ENCODE measurements around the gene PPP1R16B.

Gene PPP1R16B

DNA sequence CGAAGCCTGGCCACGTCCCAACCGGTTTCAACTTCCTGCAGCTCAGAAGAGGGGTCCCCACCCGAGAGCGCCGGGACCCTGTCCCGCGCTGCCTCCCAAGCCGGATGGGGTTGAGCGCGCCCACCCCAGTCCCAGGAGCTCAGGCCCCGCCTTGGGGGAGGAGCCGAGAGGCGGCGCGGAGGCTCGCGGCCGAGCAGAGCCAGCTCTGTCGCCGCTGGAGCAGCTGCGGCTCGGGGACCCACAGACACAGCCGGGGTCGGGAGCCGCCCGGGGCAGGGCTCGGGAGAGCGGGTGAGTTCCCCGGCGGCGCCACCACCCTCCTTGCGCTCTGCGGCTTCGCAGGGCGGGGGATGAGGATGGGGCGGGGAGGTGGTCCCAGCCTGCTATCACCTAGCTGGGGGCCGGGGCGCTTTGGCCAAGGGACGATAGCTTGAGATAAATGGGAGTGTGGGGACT lies at the start of gene PPP1R16B:
TSS of gene PPP1R16B (plus strand) at position 196 of the 456 bp plus-strand sequence. CDS start 30,229 bp downstream, outside the sequence.
- peak; percentile 77 for DNase-seq

DNA sequence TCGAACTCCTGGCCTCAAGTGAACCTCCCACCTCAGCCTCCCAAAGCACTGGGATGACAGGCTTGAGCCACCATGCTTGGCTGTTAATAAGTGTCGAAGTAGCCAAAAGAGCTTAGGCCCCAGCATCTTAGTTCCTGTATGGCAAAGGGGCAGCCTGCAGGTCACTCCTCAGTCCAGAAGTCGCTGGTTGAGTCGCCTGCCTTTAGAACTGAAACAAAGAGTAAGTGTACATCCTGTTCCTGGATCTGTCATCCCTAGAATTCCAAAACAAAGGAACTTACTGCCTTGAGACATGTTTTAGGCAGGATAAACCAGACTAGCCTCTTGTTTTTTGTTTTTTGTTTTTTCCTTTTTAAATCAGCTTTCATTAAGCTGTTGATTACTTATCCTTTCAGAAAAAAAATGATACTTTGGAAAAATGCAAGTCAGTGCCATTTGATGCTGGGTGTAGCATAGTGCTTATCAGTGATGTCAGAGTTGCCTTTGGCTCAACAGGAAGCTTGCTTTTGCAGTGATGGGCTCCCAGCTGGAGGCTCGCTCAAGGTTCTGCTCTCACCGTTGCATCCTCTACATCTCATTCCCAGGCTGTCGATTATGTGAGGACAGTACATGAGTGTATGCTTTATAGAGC lies 48.2 kb upstream of the PPP1R16B start:
- DNase-seq = no peak

DNA sequence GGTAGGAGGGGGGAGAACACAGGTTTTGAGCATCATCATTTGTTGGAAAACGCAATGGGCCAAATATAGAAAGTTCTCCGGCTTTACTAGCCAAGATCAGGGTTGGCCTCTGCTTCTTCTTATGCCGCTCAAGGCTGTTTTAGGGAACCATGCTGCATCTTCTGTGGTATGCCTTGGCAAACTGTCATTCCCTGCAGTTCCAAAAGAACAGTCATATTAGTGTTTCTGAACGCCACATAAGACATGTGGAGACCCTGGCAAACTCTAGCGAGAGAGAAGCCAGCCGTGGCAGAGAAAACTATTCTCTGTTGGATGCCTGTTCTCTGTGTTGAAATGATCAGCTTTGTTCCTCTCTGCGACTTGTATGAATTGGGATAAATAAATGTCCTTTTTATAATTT lies 46.4 kb upstream of the PPP1R16B start:
- DNase-seq = no peak

DNA sequence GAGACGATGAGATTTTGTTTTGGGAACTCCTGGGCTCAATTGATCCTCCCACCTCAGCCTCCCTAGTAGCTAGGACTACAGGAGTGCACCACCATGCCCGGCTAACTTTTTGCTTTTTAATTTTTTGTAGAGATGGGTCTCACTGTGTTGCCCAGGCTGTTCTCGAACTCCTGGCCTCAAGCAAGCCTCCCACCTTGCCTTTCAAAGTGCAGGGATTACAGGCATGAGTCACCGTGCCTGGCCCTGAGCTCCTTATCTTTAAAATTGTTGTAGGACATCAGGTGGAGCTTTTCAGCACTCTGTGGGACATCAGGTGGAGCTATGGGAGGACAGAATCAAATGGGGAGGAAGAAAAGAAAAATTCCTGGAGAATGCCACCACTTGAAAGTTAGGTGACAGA lies 44.5 kb upstream of the PPP1R16B start:
- no peak for DNase-seq

DNA sequence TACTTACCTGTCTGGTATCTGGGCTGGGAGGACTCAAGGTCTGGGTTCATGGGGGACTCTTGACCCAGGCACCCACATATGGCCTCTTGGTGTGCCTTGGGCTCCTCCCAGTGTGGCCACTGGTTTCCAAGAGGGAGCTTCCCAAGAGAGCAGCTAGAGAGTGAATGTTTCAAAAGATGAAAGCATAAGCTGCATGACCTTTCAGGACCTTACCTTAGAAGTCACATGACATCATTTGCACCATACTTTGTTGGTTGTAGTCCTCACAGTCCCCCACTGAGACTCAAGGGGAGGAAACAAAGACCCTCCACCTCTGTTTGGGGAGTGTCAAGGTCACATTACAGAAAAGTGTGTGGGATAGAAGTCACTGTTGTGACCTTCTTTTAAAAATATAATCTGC lies 43.3 kb upstream of the PPP1R16B start:
- DNase-seq = no peak

DNA sequence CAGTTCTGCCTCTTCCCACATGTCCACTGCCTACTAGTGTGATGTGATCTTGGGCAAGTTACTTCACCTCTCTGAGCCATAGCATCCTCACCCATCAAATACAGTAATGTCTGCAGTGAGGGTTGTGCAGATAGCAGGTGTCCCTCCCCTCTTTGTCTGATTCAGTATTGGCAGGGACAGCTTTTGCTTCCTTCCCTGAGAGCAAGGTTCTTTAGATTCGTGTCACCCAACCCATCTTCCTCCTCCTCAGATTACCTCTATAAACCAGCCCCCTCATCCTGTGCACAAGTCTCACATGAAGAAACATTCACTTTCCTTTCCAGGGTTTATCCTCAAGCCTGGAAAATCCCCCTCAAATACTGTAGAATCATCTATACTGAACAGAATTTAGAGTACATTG lies 41.9 kb upstream of the PPP1R16B start:
- no peak for DNase-seq

DNA sequence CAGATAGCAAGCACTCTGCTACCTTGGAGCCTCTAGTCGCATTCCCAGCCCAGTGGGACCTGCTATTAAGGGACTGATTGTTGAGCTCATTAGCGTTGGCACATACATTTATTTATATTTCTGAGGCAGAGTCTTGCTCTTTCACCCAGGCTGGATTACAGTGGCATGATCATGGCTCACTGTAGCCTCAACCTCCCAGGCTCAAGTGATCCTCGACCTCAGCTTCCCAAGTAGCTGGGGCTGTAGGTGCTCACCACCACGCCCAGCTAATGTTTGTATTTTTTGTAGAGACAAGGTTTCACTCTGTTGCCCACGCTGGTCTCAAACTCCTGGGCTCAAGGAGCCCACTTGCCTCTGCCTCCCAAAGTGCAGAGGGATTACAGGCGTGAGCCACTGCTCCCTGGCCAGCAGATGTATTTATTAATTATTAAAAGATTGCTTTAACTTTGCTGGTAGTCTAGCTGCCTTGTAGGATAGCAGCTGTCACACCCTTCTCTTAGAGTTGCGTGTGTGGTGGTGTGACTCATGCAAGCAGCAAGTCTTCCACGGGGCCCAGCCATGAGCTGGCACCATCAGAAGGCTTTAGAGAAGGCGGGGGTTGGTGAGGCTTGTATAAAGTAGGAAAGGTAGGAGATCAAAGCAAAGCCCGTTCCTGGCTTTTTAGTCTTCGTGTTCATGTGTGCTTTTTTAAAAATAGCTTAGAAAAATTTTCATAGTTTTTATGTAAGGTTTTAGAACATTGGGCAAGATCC lies 40.8 kb upstream of the PPP1R16B start:
- peak; percentile 47 for DNase-seq

DNA sequence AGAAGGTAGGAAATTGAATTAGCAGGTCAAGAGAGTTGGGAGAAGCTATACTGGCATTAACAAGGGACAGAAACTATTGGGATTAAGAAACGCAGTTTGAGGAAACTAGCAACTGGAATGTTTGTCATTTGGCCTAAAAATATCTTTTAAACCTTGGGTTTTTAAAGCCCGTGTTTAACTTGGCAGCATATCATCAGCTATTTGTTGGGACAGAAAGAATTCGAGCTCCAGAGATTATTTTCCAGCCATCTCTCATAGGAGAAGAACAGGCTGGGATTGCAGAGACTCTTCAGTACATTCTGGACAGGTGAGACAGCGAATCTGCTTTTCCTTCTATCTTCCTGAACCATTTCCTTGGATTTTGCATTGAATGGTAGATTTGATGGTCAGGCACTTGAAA lies 39.4 kb upstream of the PPP1R16B start:
- DNase-seq = no peak

DNA sequence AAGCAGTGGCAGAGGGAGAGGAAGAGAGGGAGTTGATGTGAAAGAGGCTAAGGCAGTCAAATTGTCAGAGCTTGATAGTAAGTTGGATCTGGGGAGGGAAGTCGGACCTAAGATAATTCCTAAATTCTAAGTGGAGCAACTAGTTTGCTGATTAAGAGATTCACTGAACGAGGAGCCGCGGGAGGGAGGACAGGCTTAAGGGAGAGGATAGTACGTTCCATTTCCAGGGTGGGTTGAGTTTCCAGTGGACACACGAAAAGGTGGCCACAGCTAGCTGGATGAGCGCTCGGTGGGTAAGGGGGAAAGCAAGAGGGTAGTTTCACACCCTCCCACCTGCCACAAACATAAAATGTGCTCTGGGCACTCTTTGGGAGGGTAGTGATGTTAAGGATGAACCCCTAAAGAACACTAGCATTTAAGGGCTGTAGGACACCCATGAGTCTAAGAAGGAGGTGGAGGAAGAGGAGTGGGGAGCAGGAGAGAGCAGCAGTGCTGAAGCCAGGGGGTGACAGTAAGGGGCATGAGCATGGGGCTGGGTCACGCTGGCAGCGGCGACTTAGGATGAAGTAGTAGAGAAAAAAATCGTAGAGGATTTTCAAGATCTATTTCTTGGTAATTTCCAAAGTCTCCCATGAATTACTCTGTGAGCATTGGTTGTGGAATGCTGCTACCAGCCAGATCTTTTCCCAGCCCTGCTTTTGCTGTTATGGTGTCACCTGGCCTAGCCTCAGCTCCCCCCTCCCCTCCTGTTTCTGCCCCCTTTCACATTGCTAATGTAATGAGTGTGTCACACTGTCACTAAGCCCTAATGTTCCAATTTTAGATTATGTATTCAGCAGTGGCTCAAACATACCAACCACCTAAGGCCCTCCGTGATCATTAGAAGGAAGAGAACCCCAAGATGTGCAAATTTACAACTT lies 35.9 kb upstream of the PPP1R16B start:
- DNase-seq = no peak

DNA sequence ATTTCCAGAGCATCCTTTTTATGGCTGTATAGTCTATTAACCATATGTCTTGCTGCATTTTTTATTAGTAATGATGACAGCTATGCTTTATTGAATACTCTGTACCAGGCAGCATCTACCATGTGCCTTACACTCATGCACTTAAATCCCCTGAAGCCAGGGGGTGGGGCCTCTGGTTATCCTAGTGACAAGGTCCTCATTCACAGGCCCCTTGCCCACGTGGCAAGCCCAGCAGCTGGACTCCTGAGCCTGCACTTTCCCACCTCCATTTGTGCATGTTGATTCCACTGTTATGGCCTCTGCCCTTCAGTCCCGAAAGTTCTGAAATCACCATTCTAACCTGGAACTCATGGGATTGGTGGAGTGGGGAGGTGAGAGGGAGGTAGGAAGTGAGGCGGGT lies 35.0 kb upstream of the PPP1R16B start:
- no peak for DNase-seq

DNA sequence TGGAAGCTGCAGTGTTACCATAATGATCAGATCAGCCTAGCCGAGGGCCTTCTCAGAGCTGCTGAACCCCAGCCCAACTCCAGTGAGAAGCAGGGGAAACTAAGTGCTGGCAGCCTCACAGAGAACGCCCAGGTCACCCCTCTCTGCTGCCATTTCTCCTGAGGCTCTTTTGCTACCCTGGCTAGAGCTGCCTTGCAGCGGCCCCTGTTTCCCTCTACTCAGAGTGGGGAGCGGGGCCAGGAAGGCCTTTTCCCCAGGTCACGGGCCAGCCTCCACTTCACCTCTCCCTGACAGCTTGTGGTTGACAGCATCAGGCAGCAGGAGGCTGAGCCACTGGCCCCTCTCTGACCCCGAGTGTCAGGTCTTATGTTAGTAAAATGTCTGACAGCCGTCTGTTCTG lies 34.5 kb upstream of the PPP1R16B start:
- no peak for DNase-seq

DNA sequence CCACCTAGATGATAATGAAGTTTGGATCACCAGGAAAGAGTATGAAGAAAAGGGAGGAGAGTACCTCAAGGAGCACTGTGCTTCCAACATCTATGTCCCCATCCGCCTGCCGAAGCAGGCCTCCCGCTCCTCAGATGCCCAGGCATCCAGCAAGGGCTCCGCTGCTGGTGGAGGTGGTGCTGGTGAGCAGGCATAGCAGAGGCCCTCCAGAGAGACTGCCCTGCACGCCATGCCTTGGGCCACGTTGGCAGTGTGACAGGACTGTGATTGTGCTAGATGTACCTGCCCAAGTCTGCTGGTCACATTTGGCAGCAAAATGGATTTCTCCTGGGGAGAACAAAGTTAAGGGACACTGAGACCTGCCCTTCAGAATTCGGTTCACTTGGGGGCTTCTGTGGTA lies 33.9 kb upstream of the PPP1R16B start:
- no peak for DNase-seq

DNA sequence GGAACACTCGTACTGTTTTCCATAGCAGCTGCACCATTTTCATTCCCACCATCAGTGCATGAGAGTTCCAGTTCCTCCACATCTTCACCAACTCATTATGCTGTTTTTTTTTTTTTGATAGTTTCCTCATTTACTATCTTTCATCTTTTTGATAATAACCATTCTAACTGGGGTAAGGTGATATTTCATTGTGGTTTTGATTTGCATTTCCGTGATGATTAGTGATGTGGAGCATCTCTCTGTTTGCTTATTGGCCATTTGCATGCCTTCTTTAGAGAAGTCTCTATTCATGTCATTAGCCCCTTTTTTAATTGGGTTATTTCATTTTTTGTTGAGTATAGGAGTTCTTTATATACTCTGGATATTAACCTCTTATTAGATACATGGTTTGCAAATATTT lies 31.3 kb upstream of the PPP1R16B start:
- DNase-seq = no peak

DNA sequence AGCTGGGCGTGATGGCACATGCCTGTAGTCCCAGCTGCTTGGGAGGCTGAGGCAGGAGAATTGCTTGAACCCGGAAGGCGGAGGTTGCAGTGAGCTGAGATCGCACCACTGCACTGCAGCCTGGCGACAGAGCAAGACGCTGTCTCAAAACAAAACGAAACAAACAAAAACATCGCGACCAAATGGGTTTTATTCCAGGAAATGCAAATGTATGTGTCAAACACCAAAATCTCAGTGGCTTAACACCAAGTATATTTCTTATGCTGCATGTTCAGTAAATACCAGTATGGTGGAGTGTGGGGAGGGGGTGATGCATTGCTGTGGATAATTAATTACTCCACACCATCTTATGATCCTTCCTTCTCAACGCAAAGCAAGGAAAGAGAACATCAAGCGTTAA lies 29.1 kb upstream of the PPP1R16B start:
- no peak for DNase-seq

DNA sequence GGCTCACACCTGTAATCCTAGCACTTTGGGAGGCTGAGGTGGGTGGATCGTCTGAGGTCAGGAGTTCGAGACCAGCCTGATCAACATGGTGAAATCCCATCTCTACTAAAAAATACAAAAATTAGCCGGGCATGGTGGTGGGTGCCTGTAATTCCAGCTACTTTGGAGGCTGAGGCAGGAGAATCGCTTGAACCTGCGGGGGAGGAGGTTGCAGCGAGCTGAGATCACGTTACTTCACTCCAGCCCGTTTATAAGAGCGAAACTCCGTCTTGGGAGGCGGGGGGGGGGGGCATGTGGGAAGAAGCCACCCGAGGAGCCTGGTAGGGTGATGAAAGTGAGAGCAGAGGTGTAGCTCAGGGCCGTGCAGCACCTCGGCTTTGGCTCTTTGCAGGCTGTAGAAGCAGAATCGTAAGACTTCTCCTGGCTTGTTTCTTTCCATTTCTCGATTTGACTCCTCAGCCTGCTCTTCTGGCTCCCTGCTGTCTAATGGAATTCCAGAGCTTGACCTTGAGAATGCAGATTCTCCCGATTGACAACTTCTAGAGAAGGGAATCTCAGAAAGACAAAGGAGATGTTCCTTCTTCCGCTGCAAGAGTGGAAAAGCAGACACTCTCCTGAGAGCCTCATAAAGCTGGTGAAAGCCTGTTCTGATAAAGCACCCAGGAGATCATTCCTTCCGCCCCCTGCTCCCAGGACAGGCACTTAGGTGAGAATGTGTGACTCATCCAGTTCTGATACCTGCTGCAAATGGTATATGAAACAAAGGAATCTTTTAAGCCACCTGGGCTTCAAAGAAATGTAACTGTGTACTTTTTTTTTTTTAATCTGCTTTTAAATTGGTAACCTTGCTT lies 26.0 kb upstream of the PPP1R16B start:
- DNase-seq = no peak

DNA sequence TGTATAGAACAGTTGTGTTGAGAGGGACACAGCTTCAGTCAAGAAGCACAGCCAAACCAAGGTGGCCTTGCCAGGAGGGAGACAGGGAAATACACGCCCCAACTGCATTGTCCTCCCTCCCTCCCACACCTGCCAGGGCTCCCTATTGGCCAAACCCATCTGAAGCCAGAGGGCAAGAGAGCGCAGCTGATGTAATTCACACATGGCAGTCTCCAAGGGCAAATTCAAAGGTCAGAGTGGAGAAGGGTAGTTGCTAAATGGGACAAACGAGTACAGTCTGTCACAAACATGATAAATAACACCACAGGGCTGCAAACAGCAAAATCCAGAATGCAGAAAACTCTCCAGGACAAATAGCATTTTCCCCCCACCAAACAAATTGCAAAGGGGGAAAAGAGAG lies 23.2 kb upstream of the PPP1R16B start:
- no peak for DNase-seq

DNA sequence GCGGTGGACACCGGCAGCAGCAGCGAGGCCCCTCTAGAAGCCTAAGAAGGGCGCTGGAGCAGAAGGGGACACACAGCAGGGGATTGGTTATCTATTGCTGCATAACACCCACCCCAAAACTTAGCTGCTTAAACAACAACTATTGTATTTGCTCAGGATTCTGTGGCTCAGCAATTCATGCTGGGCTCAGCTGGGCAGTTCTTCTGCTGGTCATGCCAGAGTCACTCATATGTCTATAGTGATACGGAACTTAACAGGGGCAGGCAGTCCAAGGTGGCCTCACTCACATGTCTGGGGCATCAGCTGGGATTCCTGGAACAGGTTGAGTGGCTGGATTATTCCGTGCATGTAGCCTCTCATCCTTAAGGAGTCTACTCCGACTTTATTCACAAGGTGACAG lies 17.6 kb upstream of the PPP1R16B start:
- DNase-seq = no peak

DNA sequence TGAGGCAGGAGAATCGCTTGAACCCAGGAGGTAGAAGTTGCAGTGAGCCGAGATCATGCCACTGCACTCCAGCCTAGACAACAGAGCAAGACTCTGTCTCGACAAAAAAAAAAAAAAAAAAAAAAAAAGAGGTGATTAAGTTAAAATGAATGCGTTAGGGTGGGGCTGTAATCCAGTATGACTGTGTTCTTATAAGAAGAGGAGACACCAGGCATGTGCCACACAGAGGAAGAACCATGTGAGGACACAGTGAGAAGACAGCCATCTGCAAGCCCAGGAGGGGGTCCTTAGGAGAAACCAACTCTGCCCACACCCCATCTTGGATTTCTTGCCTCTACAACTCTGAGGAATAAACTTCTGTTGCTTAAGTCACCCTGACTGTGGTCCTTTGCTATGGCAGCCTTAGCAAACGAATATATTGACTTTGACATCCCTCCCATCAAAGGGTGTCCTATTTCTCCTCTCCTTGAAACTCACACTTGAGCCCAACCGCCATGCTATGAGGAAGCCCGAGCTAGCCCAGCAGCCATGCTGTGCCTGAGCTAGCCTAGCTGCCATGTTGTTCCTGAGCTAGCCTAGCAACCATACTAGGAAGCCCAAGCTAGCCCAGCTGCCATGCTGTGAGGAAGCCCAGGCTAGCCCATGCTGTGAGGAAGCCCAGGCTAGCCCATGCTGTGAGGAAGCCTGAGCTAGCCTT lies 15.8 kb upstream of the PPP1R16B start:
- DNase-seq = no peak

DNA sequence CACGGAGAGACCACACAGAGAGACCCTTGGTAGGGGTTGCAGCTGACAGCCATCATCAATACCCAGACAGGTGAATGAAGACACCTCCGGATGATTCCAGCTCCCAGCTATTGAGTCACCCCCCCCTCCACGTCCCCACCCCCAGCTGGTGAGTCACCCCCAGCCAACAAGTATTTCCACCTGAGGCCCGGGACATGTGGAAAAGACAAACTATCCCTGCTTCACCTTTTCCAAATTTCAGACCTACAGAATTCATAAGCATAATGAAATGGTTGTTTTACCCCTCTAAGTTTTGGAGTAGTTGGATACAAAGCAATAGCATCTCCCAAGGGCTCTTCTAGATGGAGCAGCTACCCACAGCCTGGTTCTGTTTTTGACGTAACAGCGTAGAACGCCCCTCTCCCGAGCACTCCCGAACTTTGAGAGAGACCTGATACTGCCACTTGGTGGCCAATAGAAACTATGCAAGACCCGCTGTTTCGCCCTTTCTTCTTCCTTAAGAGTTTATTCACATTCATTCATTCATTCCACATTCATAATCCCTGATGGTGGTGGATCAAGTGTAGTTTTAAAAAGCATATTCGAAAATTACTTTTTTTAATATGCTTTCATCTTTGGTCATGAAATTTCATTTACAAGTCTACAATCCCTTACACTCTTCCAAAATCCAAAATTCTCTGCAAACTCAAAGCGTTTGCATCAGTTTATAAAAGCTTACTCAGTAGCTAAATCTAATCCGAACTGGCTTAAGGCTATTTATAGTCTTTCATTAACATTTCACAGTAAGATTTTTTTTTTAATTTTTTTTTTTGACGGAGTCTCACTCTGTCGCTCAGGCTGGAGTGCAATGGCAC lies 15.1 kb upstream of the PPP1R16B start:
- peak; percentile 24 for DNase-seq

DNA sequence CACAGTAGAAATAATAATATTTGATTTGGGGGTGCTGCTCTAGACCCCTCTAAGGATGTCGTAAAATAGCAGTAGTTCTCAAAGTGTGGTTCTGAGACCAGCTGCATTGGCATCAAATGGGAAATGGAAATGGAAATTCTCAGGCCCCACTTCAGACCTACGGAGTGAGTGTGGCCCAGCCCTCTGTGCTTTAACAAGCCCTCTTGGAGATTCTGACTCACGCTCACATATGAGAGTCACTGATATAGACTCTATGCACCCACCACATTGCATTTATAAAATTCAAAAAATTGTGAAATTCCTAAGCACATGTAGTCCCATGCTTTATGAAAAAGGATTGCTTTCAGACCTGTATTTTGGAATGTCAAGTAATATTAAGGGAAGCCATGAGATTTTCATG lies 14.2 kb upstream of the PPP1R16B start:
- no peak for DNase-seq

DNA sequence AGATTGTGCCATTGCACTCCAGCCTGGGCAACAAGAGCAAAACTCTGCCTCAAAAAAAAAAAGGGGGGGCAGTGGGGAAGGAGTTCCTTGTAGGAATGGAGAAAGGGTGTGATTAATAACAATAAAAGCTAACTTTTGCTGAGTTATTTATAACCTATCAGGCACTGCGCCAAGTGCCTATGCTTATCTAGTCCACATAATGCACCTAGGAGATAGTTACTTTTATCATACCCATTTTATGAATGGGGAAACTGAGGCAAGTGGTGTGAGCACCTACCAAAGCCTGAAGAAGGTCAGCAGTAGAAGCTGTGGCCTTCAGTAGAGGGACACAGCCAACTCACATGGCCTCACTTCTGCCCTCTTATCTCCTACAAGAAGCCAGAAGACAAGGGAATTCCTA lies 13.6 kb upstream of the PPP1R16B start:
- DNase-seq = no peak
